Activated CD4-positive, alpha-beta T cell treated with anti-CD3 and anti-CD28 coated beads, Interleukin-2, amount 10 ng/mL, durations not matched to agents 7 days and 5 days (primary cell): Measurements from ENCODE around the gene ADAM8. TPM values are rescaled to one million over a fixed set of nuclear protein-coding genes. Genes with fewer than 3 reads are reported as not detected.

ENCODE experiments used
- CTCF ChIA-PET: fragments of 350-600 bp; sonication (Branson Sonifier 250); formaldehyde crosslinking; loops from one replicate; lab custom pipeline; 2021; ENCODE audit warnings: antibody characterized with exemption; lab: Charles Lee
- POLR2A ChIA-PET: fragments of 350-600 bp; sonication (Branson Sonifier 250); formaldehyde crosslinking; loops from one replicate; lab custom pipeline; 2021; ENCODE audit warnings: antibody characterized with exemption; lab: Charles Lee
- DNase-seq: peaks from one replicate; pipeline ENCODE4 v3.0.0-alpha.2; 2020
- H3K27ac Mint-ChIP-seq: one replicate; pipeline ENCODE4 v1.8.0; 2021; ENCODE audit warnings: mild to moderate bottlenecking, moderate library complexity, mixed read lengths
- H3K27me3 Mint-ChIP-seq: one replicate; pipeline ENCODE4 v1.8.0; 2021; ENCODE audit warnings: mixed read lengths
- H3K36me3 Mint-ChIP-seq: one replicate; pipeline ENCODE4 v1.8.0; 2021; ENCODE audit warnings: low read depth, mixed read lengths
- H3K4me1 Mint-ChIP-seq: one replicate; pipeline ENCODE4 v1.8.0; 2021; ENCODE audit warnings: mixed read lengths
- H3K4me3 Mint-ChIP-seq: one replicate; pipeline ENCODE4 v1.8.0; 2021; ENCODE audit warnings: mild to moderate bottlenecking, moderate library complexity, mixed read lengths
- H3K9me3 Mint-ChIP-seq: one replicate; pipeline ENCODE4 v1.8.0; 2021; ENCODE audit warnings: mixed read lengths
- total RNA-seq, 2 experiments: library from RNA; stranded (reverse); gene quantifications; one replicate each; pipeline ENCODE4 v1.2.3, GENCODE V29; 2021

The ADAM8 gene
- total RNA-seq, 2 experiments from 2014 or later: 123 to 153 TPM

GRCh38 chr10:133287832-133288500 is 11.3 kb upstream of the ADAM8 start:
- Mint-ChIP-seq H3K27ac (no peak overlapping the region), H3K4me1 (no peaks in the 10 kb centered on the region), H3K36me3 (peaks cover 42% of the 10 kb centered on the region), H3K9me3 (no peaks in the 10 kb centered on the region), H3K27me3 (no peaks in the 10 kb centered on the region), H3K4me3 (no peak overlapping the region)
- no peak for DNase-seq
- CTCF ChIA-PET: interaction anchor here (0.5 to 1.1 kb wide), 2 partner anchors 26 to 391 kb away, joined by 3 to 4 read pairs; no protein-coding TSS in a partner anchor
- POLR2A ChIA-PET: no interaction called here

GRCh38 chr10:133286366-133286765 is 9.7 kb upstream of the ADAM8 start:
- ChIA-PET CTCF (no interaction called here), POLR2A (no interaction called here)

GRCh38 chr10:133285217-133285616 is 8.5 kb upstream of the ADAM8 start:
- Mint-ChIP-seq H3K27ac (no peak overlapping the region), H3K27me3 (no peaks in the 10 kb centered on the region), H3K4me1 (peaks cover 1% of the 10 kb centered on the region), H3K9me3 (no peaks in the 10 kb centered on the region), H3K36me3 (peaks cover 48% of the 10 kb centered on the region), H3K4me3 (no peak overlapping the region)
- ChIA-PET POLR2A (no interaction called here), CTCF (no interaction called here)
- DNase-seq: no peak

More at GRCh38 chr10:133286366-133286765, 9.7 kb upstream of the ADAM8 start:
- H3K36me3 Mint-ChIP-seq: peaks cover 51% of the 10 kb centered on the region
- peaks cover 1% of the 10 kb centered on the region for H3K4me1 Mint-ChIP-seq
- DNase-seq: no peak
- H3K27me3 Mint-ChIP-seq: no peaks in the 10 kb centered on the region
- H3K27ac Mint-ChIP-seq: no peak overlapping the region
- no peak overlapping the region for H3K4me3 Mint-ChIP-seq
- H3K9me3 Mint-ChIP-seq: no peaks in the 10 kb centered on the region

GRCh38 chr10:133283931-133284330 is 7.3 kb upstream of the ADAM8 start:
- ChIA-PET CTCF (no interaction called here), POLR2A (no interaction called here)
- H3K27me3 Mint-ChIP-seq: no peaks in the 10 kb centered on the region
- H3K36me3 Mint-ChIP-seq: peaks cover 48% of the 10 kb centered on the region
- peaks cover 11% of the 10 kb centered on the region for H3K4me1 Mint-ChIP-seq
- no peak overlapping the region for H3K27ac Mint-ChIP-seq
- H3K4me3 Mint-ChIP-seq: no peak overlapping the region
- no peaks in the 10 kb centered on the region for H3K9me3 Mint-ChIP-seq
- no peak for DNase-seq

- H3K4me3 Mint-ChIP-seq: no peak overlapping the region
- H3K27me3 Mint-ChIP-seq: no peaks in the 10 kb centered on the region
- POLR2A ChIA-PET: no interaction called here
- CTCF ChIA-PET: interaction anchor here (1.1 kb wide), 1 partner anchor 14 kb away, joined by 3 read pairs; no protein-coding TSS in a partner anchor
- no peaks in the 10 kb centered on the region for H3K9me3 Mint-ChIP-seq
- DNase-seq: no peak
- H3K27ac Mint-ChIP-seq: no peak overlapping the region
- H3K4me1 Mint-ChIP-seq: peaks cover 22% of the 10 kb centered on the region
- H3K36me3 Mint-ChIP-seq: peaks cover 42% of the 10 kb centered on the region
These were observed 6.2 kb upstream of the ADAM8 start for GRCh38 chr10:133282846-133283390.

- Mint-ChIP-seq H3K27me3 (no peaks in the 10 kb centered on the region), H3K4me1 (peaks cover 27% of the 10 kb centered on the region), H3K9me3 (no peaks in the 10 kb centered on the region), H3K36me3 (peaks cover 36% of the 10 kb centered on the region), H3K27ac (no peak overlapping the region), H3K4me3 (no peak overlapping the region)
- no peak for DNase-seq
- POLR2A ChIA-PET: no interaction called here
- CTCF ChIA-PET: interaction anchor here (1.1 to 1.2 kb wide), 2 partner anchors 12 to 13 kb away, joined by 3 to 4 read pairs; no protein-coding TSS in a partner anchor
These were observed 5.1 kb upstream of the ADAM8 start for GRCh38 chr10:133281628-133282372.

- ChIA-PET CTCF (interaction anchor here (0.6 to 1.2 kb wide), 2 partner anchors 12 to 19 kb away, joined by 3 to 4 read pairs; no protein-coding TSS in a partner anchor), POLR2A (no interaction called here)
- H3K36me3 Mint-ChIP-seq: peaks cover 32% of the 10 kb centered on the region
- H3K9me3 Mint-ChIP-seq: no peaks in the 10 kb centered on the region
- peaks cover 27% of the 10 kb centered on the region for H3K4me1 Mint-ChIP-seq
- no peak overlapping the region for H3K4me3 Mint-ChIP-seq
- no peak for DNase-seq
- no peaks in the 10 kb centered on the region for H3K27me3 Mint-ChIP-seq
- no peak overlapping the region for H3K27ac Mint-ChIP-seq
These were observed 4.4 kb upstream of the ADAM8 start for GRCh38 chr10:133281084-133281483.

- Mint-ChIP-seq H3K4me3 (no peak overlapping the region), H3K9me3 (no peaks in the 10 kb centered on the region), H3K4me1 (peaks cover 30% of the 10 kb centered on the region), H3K27ac (peak overlapping the region; percentile 13), H3K27me3 (no peaks in the 10 kb centered on the region), H3K36me3 (peaks cover 29% of the 10 kb centered on the region)
- DNase-seq: no peak
- POLR2A ChIA-PET: no interaction called here
- CTCF ChIA-PET: interaction anchor here (0.6 to 2.9 kb wide), 5 partner anchors 10 to 27 kb away, joined by 3 to 14 read pairs (median 3); no protein-coding TSS in a partner anchor
These were observed 3.9 kb upstream of the ADAM8 start for GRCh38 chr10:133280391-133281059.

GRCh38 chr10:133279326-133280226 is 2.9 kb upstream of the ADAM8 start:
- Mint-ChIP-seq H3K36me3 (peaks cover 23% of the 10 kb centered on the region), H3K4me1 (peaks cover 34% of the 10 kb centered on the region), H3K27me3 (no peaks in the 10 kb centered on the region), H3K4me3 (no peak overlapping the region), H3K27ac (peak overlapping the region; percentile 50), H3K9me3 (no peaks in the 10 kb centered on the region)
- no peak for DNase-seq
- ChIA-PET CTCF (interaction anchor here (1.4 to 2.9 kb wide), 4 partner anchors 9 to 28 kb away, joined by 3 to 14 read pairs (median 3); no protein-coding TSS in a partner anchor), POLR2A (no interaction called here)

- peaks cover 35% of the 10 kb centered on the region for H3K4me1 Mint-ChIP-seq
- ChIA-PET POLR2A (interaction anchor here (1.0 kb wide), 1 partner anchor 20 kb away, joined by 4 read pairs; no protein-coding TSS in a partner anchor), CTCF (interaction anchor here (0.7 to 2.9 kb wide), 5 partner anchors 8 to 51 kb away, joined by 3 to 14 read pairs (median 4); no protein-coding TSS in a partner anchor)
- DNase-seq: peak; percentile 64
- H3K4me3 Mint-ChIP-seq: peak overlapping the region; percentile 75
- no peaks in the 10 kb centered on the region for H3K9me3 Mint-ChIP-seq
- peaks cover 21% of the 10 kb centered on the region for H3K36me3 Mint-ChIP-seq
- peak overlapping the region; percentile 96 for H3K27ac Mint-ChIP-seq
- H3K27me3 Mint-ChIP-seq: no peaks in the 10 kb centered on the region
These were observed 2.1 kb upstream of the ADAM8 start for GRCh38 chr10:133278577-133279265.

- ChIA-PET POLR2A (interaction anchor here (1.0 kb wide), 1 partner anchor 19 kb away, joined by 4 read pairs; no protein-coding TSS in a partner anchor), CTCF (interaction anchor here (0.7 to 2.9 kb wide), 4 partner anchors 19 to 52 kb away, joined by 3 to 14 read pairs (median 8); no protein-coding TSS in a partner anchor)
- H3K36me3 Mint-ChIP-seq: peaks cover 19% of the 10 kb centered on the region
- no peaks in the 10 kb centered on the region for H3K27me3 Mint-ChIP-seq
- H3K9me3 Mint-ChIP-seq: no peaks in the 10 kb centered on the region
- H3K4me1 Mint-ChIP-seq: peaks cover 35% of the 10 kb centered on the region
- peak overlapping the region; percentile 75 for H3K4me3 Mint-ChIP-seq
- H3K27ac Mint-ChIP-seq: peak overlapping the region; percentile 96
- DNase-seq: no peak
These were observed 1.4 kb upstream of the ADAM8 start for GRCh38 chr10:133277993-133278576.
